HepG2 (cell line): ENCODE results near the gene SLC4A5. TPM values are rescaled to one million over a fixed set of nuclear protein-coding genes. Genes with fewer than 3 reads are reported as not detected.

Experiments used
- ATAC-seq: fragments of 200-7000 bp; cut with Tn5 transposase; 3 replicates; pipeline ENCODE4 v1.9.1; 2020; ENCODE audit warnings: mild to moderate bottlenecking, moderate library complexity
- BruUV-seq: library from RNA; stranded (reverse); fragments of 400-500 nt; replicated peaks from 2 replicates; lab custom pipeline; 2021; lab: Mats Ljungman, UMichigan
- CTCF ChIA-PET: fragments of 300-600 bp; formaldehyde crosslinking; extraction: SDS; loops from one replicate; lab custom pipeline; 2021; ENCODE audit warnings: low total read pairs, inconsistent platforms, low intra/inter-chr PET ratio; lab: Yijun Ruan, JAX
- POLR2A ChIA-PET: fragments of 350-600 bp; sonication (Branson Sonifier 250); formaldehyde crosslinking; loops from one replicate; lab custom pipeline; 2020; ENCODE audit warnings: antibody characterized with exemption, inconsistent platforms; lab: Yijun Ruan, JAX
- DNase-seq: peaks from one replicate; pipeline ENCODE4 v3.0.0-alpha.2; 2015; ENCODE audit warnings: low spot score
- FAIRE-seq: peaks from 3 replicates; lab custom pipeline; 2011; peaks lifted over from hg19 to GRCh38; lab: Jason Lieb, UNC
- H2AFZ ChIP-seq: one replicate; pipeline ENCODE4 v1.6.1; 2011; ENCODE audit warnings: low read length, inconsistent platforms
- H3K27ac ChIP-seq: fragments of 300-600 bp; 3 replicates; pipeline ENCODE4 v1.8.0; 2011; ENCODE audit warnings: mixed run types, mild to moderate bottlenecking, mixed read lengths, low read length, inconsistent platforms; ENCODE audit not compliant: insufficient read depth; ENCODE audit errors: extremely low read length
- H3K27me3 ChIP-seq, 2 experiments: fragments of 200-600 bp in 1 of 2; 2 replicates in 1 of 2; 3 replicates in 1 of 2; pipeline versions ENCODE4 v1.6.0 to v1.8.0; 2011; ENCODE audit warnings: low read length in 2 of 2, mild to moderate bottlenecking in 2 of 2, moderate library complexity in 2 of 2, inconsistent platforms in 1 of 2; ENCODE audit not compliant: insufficient read depth in 2 of 2, control insufficient read depth in 1 of 2
- H3K36me3 ChIP-seq, 2 experiments: fragments of 200-600 bp in 1 of 2; replicated peaks in 1 of 2; 2 replicates in 1 of 2; 3 replicates in 1 of 2; pipeline versions ENCODE4 v1.5.1 to v1.8.0; 2011; ENCODE audit warnings: low read length in 2 of 2, inconsistent platforms in 1 of 2; ENCODE audit not compliant: insufficient read depth in 2 of 2, control insufficient read depth in 1 of 2
- H3K4me1 ChIP-seq: 2 replicates; pipeline ENCODE4 v1.5.1; 2012; ENCODE audit warnings: low read length, inconsistent platforms; ENCODE audit not compliant: insufficient read depth
- H3K4me2 ChIP-seq: 2 replicates; pipeline ENCODE4 v1.6.0; 2011; ENCODE audit warnings: low read depth, low read length, inconsistent platforms
- H3K4me3 ChIP-seq, 3 experiments: fragments of 200-600 bp in 1 of 3; sonication (generic), shearing (Covaris generic) in 1 of 3; replicated peaks in 1 of 3; 2 replicates each; pipeline ENCODE4 v1.5.1; 2011 to 2016; ENCODE audit warnings: low read length in 3 of 3, inconsistent platforms in 2 of 3, low read depth in 2 of 3, mild to moderate bottlenecking in 2 of 3, control low read depth in 1 of 3, mixed read lengths in 1 of 3; ENCODE audit not compliant: insufficient read depth in 1 of 3
- H3K79me2 ChIP-seq: one replicate; pipeline ENCODE4 v1.6.1; 2011; ENCODE audit warnings: low read length, inconsistent platforms; ENCODE audit not compliant: insufficient read depth
- H3K9ac ChIP-seq: 2 replicates; pipeline ENCODE4 v1.6.0; 2011; ENCODE audit warnings: mild to moderate bottlenecking, low read depth, low read length, inconsistent platforms; ENCODE audit not compliant: insufficient read depth
- H3K9me3 ChIP-seq: 2 replicates; pipeline ENCODE4 v1.5.1; 2012; ENCODE audit warnings: mild to moderate bottlenecking, low read length
- H4K20me1 ChIP-seq: 2 replicates; pipeline ENCODE4 v1.6.0; 2011; ENCODE audit warnings: inconsistent platforms, mild to moderate bottlenecking, low read length, moderate library complexity; ENCODE audit not compliant: insufficient read depth
- EED ChIP-seq: sonication (generic); formaldehyde crosslinking; IDR thresholded peaks from 2 replicates; pipeline ENCODE4 v1.5.0; 2020; ENCODE audit warnings: mild to moderate bottlenecking, missing genetic modification reagents
- IRX3 ChIP-seq: sonication (generic); formaldehyde crosslinking; IDR thresholded peaks from 2 replicates; pipeline ENCODE4 v1.8.1; 2023; ENCODE audit warnings: mild to moderate bottlenecking, low read depth, missing genetic modification reagents, borderline replicate concordance
- MAFF ChIP-seq: IDR thresholded peaks from 2 replicates; pipeline ENCODE4 v1.6.1; 2011; ENCODE audit warnings: low read depth, low read length, improper control_type of control experiment
- PHF8 ChIP-seq: sonication (generic); formaldehyde crosslinking; IDR thresholded peaks from 2 replicates; pipeline ENCODE4 v1.5.0; 2020; ENCODE audit warnings: missing genetic modification reagents
- TEAD2 ChIP-seq: sonication (generic); formaldehyde crosslinking; IDR thresholded peaks from 2 replicates; pipeline ENCODE4 v1.9.0; 2021; ENCODE audit warnings: missing genetic modification reagents
- ZNF20 ChIP-seq: sonication (generic); formaldehyde crosslinking; IDR thresholded peaks from 2 replicates; pipeline ENCODE4 v1.4.0; 2020; ENCODE audit warnings: mild to moderate bottlenecking, moderate library complexity, missing genetic modification reagents
- ZNF343 ChIP-seq: sonication (generic); formaldehyde crosslinking; IDR thresholded peaks from 2 replicates; pipeline ENCODE4 v1.4.0; 2020; ENCODE audit warnings: mild to moderate bottlenecking, missing genetic modification reagents
- WGBS: methylation state at CpG from one replicate; pipeline ENCODE4 v1.1.6; 2017; ENCODE audit warnings: low lambda C conversion rate; 5-methylcytosine and 5-hydroxymethylcytosine counted together
- in situ Hi-C: cut with HindIII; loops from 2 replicates; pipeline ENCODE4 v1.10.0; 2017; ENCODE audit warnings: low pct_unique_long_range_greater_than_20kb; ENCODE audit not compliant: extremely low pct_ligation_motif_present
- intact Hi-C: fragments of 100-400 bp; cut with micrococcal nuclease; formaldehyde crosslinking; loops from one replicate; pipeline ENCODE4 v1.10.0; 2022; ENCODE audit not compliant: unreplicated experiment
- polyA plus RNA-seq, 8 experiments: library from polyadenylated mRNA; depleted of rRNA in 3 of 8; stranded (reverse) in 7 of 8; unstranded in 1 of 8; fragments of >200 nt; fragmentation: Illumina TruSeq in 4 of 8; extraction: Trizol in 4 of 8; gene quantifications; 2 replicates each; pipeline versions ENCODE4 v1.2.1 to v1.2.3, GENCODE V29; 2011 to 2016; ENCODE audit warnings: low read depth in 4 of 8, missing spikeins in 1 of 8, mixed read lengths in 1 of 8; ENCODE audit not compliant: insufficient read depth in 1 of 8
- total RNA-seq, 5 experiments: library from RNA; depleted of rRNA; stranded (reverse); fragments of >200 nt; fragmentation: Illumina TruSeq; extraction: Trizol; gene quantifications; 2 replicates each; pipeline ENCODE4 v1.2.3, GENCODE V29; 2016; ENCODE audit warnings: low read depth in 1 of 5
- TF ChIP-seq, protein P1 (sequence below): IDR thresholded peaks from 2 replicates; pipeline ENCODE4 v1.6.1; 2016; ENCODE audit warnings: mild to moderate bottlenecking
- TF ChIP-seq, protein P2 (sequence below): sonication (generic); formaldehyde crosslinking; IDR thresholded peaks from 2 replicates; pipeline ENCODE4 v1.8.1; 2023; ENCODE audit warnings: mild to moderate bottlenecking, moderate library complexity, missing genetic modification reagents

Gene SLC4A5
- total and polyA plus RNA-seq, 2 of the 13 experiments (the other 11 are each of a cell fraction or from before 2014, with no cell fraction given), result 0.50 TPM; not detected in 1

DNA sequence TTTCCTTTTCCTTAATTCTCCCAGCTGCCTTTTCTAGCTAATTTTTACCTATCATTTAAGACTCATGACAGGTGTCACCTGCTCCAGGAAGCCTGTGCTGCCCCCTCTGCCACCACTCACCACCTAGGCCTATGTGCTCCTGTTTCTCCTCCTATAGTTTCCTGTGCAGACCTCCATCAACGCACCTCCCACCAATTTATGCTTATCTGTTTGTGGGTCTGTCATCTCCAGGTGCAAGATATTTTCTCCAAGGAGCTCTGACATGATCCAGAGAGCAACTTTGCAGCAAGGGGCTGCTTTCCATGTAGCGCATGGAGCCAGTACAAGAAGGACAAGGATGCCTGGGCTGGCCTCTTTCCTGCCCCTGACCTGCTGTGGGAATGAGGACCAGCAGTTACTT is 42.7 kb downstream of the SLC4A5 start (continued):
- TF ChIP-seq, protein P1, sequence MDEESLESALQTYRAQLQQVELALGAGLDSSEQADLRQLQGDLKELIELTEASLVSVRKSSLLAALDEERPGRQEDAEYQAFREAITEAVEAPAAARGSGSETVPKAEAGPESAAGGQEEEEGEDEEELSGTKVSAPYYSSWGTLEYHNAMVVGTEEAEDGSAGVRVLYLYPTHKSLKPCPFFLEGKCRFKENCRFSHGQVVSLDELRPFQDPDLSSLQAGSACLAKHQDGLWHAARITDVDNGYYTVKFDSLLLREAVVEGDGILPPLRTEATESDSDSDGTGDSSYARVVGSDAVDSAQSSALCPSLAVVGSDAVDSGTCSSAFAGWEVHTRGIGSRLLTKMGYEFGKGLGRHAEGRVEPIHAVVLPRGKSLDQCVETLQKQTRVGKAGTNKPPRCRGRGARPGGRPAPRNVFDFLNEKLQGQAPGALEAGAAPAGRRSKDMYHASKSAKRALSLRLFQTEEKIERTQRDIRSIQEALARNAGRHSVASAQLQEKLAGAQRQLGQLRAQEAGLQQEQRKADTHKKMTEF (CRISPR knock-in tag), result no peak

DNA sequence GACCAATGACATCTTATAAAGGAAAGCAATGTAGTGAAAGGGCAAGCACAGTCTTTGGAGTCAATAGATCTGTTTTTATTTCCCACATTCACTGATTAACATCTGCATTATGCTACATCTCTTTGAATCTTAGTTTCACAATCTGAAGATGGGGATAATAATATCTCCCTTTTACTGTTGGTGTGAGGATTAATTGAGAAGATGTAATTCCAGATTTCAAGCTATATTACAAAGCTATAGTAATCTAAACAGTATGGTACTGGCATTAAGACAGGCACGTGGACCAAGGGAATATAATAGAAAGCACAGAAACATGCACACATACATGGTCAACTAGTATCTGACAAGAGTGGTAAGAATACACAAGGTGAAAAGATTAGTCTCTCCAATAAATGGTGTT is 45.3 kb downstream of the SLC4A5 start:
- in situ Hi-C loops, result no loop called here
- no peak for TF ChIP-seq EED (CRISPR knock-in tag)
- TF ChIP-seq TEAD2 (CRISPR knock-in tag), result no peak
- TF ChIP-seq ZNF20, result no peak
- TF ChIP-seq PHF8 (CRISPR knock-in tag), result no peak
- TF ChIP-seq IRX3 (CRISPR knock-in tag), result no peak
- no peak for TF ChIP-seq ZNF343 (CRISPR knock-in tag)
- TF ChIP-seq, protein P2, sequence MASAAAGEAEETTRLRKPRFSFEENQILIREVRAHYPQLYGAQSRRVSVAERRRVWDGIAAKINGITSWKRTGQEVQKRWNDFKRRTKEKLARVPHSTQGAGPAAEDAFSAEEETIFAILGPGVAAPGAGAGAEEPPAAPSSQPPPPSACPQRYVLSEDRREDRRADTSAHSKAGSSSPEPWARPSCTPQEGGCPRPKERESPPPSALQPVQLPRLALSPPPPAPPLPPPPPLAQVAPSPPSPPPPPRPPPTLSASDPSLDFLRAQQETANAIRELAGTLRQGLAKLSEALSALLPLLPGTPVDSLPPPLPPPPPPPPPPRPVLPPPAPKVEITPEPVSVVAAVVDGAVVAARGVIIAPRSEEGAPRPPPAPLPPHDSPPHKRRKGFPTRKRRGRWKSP (CRISPR knock-in tag), result no peak
- no peak for TF ChIP-seq MAFF
- TF ChIP-seq, all 625 proteins: peak for 0
- H3K36me3 ChIP-seq, result no peaks in the 10 kb centered on the region
- no peak overlapping the region for H3K9ac ChIP-seq
- no peaks in the 10 kb centered on the region for H3K79me2 ChIP-seq
- DNase-seq (no peak), ATAC-seq (no peak), FAIRE-seq (no peak)
- no peak overlapping the region for H2AFZ ChIP-seq
- peaks cover 11% of the 10 kb centered on the region for H3K4me1 ChIP-seq
- no peak overlapping the region for H3K4me3 ChIP-seq
- H3K4me2 ChIP-seq, result no peak overlapping the region
- no peaks in the 10 kb centered on the region for H4K20me1 ChIP-seq
- POLR2A ChIA-PET, result no interaction called here
- no peak overlapping the region for H3K27ac ChIP-seq
- WGBS, result 9% methylated on average over 1 of the region's 1 CpG
- intact Hi-C loops, result no loop called here
- H3K9me3 ChIP-seq, result no peaks in the 10 kb centered on the region
- CTCF ChIA-PET, result no interaction called here
- no TSS peak for BruUV-seq
- peaks cover 0 to 12% of the 10 kb centered on the region in 2 experiments; a peak in 3 of 5 replicates for H3K27me3 ChIP-seq
